SU-DHL-6 (cell line): ENCODE measurements around the gene UBR3.

Experiments used
- CTCF ChIP-seq: fragments of 200-600 bp; sonication (generic); IDR thresholded peaks from one replicate; pipeline ENCODE4 v1.5.1; 2017; ENCODE audit warnings: antibody characterized with exemption, mild to moderate bottlenecking, low read length, moderate library complexity; ENCODE audit not compliant: insufficient read depth, poor library complexity, severe bottlenecking
- EZH2phosphoT487 ChIP-seq: fragments of 200-600 bp; sonication (generic), shearing (Covaris generic); conservative IDR thresholded peaks from 2 replicates; pipeline ENCODE4 v1.6.1; 2018; ENCODE audit warnings: mild to moderate bottlenecking, antibody characterized with exemption, low read length, moderate library complexity, mixed read lengths

DNA sequence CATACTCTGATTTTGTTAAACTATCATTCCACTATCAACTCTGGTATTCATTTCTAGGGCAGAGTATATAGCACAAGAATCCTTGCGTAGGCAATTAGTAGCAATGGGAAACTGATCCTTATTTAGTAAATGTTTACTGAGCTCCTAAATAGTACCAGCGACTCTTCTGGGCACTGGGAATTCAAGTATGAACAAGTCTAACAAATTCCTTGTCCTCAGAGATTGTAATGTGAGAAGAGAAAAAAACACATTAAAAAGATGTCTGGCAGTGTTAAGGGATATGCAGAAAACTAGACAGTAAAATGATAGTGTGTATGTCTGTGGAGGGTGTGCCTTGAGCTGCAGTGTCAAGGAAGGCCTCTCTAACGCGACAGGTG lies 3.3 kb upstream of the UBR3 start:
- TF ChIP-seq CTCF (no peak), EZH2phosphoT487 (no peak)
